ENCODE results near the gene ZNF609. TPM values are rescaled to one million over a fixed set of nuclear protein-coding genes. Genes with fewer than 3 reads are reported as not detected.

Gene ZNF609
- polyA plus RNA-seq, 1 experiment: 28.9 TPM

DNA sequence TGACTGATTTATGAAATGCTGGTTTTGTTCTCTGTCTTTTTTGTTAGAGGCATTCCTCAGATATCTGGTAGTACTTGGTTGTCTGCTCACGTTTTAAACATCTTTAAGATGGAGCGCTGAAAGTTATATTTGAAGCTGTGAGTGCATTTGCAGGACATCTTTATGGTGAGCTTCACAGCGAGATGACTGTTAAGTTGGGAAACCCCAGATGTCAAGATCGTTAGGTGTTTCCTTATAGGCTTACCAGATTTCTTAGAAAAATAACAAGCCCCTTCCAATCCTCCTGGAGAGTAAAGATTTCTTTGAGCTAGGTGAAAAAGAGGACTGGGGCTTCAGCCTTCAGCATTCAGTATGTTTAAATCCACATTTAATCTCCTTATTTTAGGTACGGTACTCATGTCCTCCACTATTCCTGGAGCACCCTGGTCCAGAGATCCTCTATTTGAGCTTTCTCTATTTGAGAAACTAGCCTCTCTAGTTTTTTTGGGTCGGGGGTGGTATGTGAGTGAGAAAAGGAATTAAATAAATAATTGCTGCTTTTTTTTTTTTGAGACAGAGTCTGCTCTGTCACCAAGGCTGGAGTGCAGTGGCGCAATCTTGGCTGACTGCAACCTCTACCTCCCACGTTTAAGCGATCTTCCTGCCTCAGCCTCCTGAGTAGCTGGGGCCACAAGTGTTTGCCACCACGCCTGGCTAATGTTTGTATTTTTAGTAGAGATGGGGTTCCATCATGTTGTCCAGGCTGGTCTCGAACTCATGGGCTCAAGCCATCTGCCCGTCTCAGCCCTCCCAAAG, 72.3 kb downstream of the ZNF609 start:
- H3K27ac ChIP-seq (ENCODE audit: low read depth, low read length): no peak overlapping the region
- ChIA-PET POLR2A (no interaction called here), CTCF (no interaction called here)
- no peak for DNase-seq (ENCODE audit: low read depth, low spot score)
- TF ChIP-seq, protein P1, sequence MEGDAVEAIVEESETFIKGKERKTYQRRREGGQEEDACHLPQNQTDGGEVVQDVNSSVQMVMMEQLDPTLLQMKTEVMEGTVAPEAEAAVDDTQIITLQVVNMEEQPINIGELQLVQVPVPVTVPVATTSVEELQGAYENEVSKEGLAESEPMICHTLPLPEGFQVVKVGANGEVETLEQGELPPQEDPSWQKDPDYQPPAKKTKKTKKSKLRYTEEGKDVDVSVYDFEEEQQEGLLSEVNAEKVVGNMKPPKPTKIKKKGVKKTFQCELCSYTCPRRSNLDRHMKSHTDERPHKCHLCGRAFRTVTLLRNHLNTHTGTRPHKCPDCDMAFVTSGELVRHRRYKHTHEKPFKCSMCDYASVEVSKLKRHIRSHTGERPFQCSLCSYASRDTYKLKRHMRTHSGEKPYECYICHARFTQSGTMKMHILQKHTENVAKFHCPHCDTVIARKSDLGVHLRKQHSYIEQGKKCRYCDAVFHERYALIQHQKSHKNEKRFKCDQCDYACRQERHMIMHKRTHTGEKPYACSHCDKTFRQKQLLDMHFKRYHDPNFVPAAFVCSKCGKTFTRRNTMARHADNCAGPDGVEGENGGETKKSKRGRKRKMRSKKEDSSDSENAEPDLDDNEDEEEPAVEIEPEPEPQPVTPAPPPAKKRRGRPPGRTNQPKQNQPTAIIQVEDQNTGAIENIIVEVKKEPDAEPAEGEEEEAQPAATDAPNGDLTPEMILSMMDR (IDR thresholded peaks at IDR 0.05; ENCODE audit: low read depth, low read length): no peak
- no peaks in the 10 kb centered on the region for H3K9me3 ChIP-seq (ENCODE audit: control insufficient read depth, insufficient read depth, low read length)
- H3K27me3 ChIP-seq (ENCODE audit: control insufficient read depth, insufficient read depth, low read length): no peaks in the 10 kb centered on the region
- H3K4me3 ChIP-seq (ENCODE audit: low read depth, low read length): no peak overlapping the region

DNA sequence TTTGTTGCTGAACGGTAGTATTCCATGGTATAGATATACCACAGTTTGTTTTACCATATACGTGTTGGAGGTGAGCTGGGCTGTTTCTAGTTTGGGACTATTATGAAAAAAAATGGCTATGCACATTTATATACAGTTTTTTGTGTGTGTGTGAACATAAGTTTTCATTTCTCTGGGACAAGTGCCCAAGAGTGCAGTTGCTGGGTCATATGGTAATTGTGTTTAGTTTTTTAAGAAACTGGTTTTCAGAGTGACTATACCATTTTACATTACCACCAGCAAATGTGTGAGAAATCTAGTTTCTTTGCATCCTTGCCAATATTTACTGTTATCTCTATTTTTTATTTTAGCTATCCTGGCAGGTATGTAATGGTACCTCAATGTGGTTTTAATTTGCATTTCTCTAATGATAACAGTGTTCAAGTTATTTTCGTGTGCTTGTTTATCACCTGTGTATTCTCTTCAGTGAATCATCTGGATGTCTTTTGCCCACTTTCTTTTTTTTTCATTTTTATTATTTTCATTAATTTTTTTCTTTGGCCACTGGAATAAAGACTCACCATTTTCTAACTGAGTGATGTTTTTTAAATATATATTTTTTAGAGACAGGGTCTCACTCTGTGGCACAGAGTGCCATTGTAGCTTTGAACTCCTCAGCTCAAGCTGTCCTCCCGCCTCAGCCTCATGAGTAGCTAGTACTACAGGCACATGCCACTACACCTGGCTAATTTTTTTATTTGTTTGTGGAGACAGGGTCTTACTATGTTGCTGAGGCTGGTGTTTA, 75.3 kb downstream of the ZNF609 start:
- Histone ChIP-seq H3K27ac (ENCODE audit: low read depth, low read length) (peak overlapping the region; percentile 53), H3K9me3 (ENCODE audit: control insufficient read depth, insufficient read depth, low read length) (no peaks in the 10 kb centered on the region), H3K27me3 (ENCODE audit: control insufficient read depth, insufficient read depth, low read length) (no peaks in the 10 kb centered on the region), H3K4me3 (ENCODE audit: low read depth, low read length) (no peak overlapping the region)
- ChIA-PET POLR2A (interaction anchor here (0.6 kb wide), 1 partner anchor 9 kb away, joined by 3 read pairs; no protein-coding TSS in a partner anchor), CTCF (no interaction called here)
- no peak for DNase-seq (ENCODE audit: low read depth, low spot score)
- TF ChIP-seq, protein P1 (IDR thresholded peaks at IDR 0.05; ENCODE audit: low read depth, low read length): no peak

DNA sequence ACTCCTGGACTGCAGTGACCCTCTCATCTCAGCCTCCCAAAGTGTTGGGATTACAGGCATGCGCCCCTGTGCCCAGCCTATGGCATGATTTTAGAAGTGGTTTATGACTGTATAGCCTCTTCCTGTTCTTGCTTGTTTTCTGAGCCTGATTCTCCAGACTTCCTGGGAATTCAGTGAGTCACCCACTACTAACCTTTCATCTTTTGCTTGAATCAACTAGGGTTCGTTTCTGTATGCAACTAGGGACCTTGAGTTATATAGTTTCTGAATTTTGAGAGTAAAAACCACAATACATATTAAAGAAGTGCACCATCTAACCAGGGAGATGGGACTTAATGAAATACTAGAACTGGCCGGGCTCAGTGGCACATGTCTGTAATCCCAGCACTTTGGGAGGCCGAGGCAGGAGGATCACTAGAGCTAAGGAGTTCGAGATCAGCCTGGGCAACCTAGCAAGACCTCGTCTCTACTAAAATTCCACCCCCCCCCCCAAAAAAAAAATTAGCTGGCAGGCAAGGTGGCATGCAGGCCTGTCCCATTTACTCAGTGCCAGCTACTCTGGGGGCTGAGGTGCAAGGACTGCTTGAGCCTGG, 76.0 kb downstream of the ZNF609 start:
- H3K4me3 ChIP-seq (ENCODE audit: low read depth, low read length): no peak overlapping the region
- no peaks in the 10 kb centered on the region for H3K27me3 ChIP-seq (ENCODE audit: control insufficient read depth, insufficient read depth, low read length)
- ChIA-PET CTCF (no interaction called here), POLR2A (interaction anchor here (0.6 to 0.7 kb wide), 3 partner anchors 29 to 169 kb away, joined by 3 to 5 read pairs (median 3); no protein-coding TSS in a partner anchor)
- H3K9me3 ChIP-seq (ENCODE audit: control insufficient read depth, insufficient read depth, low read length): no peaks in the 10 kb centered on the region
- peak; percentile 53 for DNase-seq (ENCODE audit: low read depth, low spot score)
- H3K27ac ChIP-seq (ENCODE audit: low read depth, low read length): peak overlapping the region; percentile 53
- TF ChIP-seq, protein P1 (IDR thresholded peaks at IDR 0.05; ENCODE audit: low read depth, low read length): no peak

DNA sequence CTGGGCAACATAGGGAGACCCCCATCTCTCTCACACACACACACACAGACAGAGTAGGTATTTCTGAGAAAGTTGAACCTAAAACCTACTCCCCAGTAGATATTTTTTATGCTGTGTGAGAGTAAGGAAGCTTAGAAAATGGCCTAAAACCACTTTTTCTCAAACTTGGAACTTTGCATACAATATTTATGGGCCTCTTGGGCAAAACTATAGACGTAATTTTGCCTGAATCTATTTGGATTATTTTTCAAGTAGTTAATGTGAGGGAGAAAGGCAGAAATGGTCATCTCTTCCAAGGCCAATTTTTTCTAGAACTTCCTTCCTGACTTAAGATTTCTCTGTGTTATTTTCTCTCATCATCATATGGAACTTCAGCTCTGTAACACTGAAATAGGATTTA, 81.7 kb downstream of the ZNF609 start:
- no peak for DNase-seq (ENCODE audit: low read depth, low spot score)
- ChIA-PET CTCF (interaction anchor here (1.0 kb wide), 1 partner anchor 11 kb away, joined by 3 read pairs; no protein-coding TSS in a partner anchor), POLR2A (no interaction called here)
- TF ChIP-seq, protein P1 (IDR thresholded peaks at IDR 0.05; ENCODE audit: low read depth, low read length): no peak
- Histone ChIP-seq H3K4me3 (ENCODE audit: low read depth, low read length) (no peak overlapping the region), H3K27me3 (ENCODE audit: control insufficient read depth, insufficient read depth, low read length) (no peaks in the 10 kb centered on the region), H3K27ac (ENCODE audit: low read depth, low read length) (no peak overlapping the region), H3K9me3 (ENCODE audit: control insufficient read depth, insufficient read depth, low read length) (no peaks in the 10 kb centered on the region)
